Stimulated activated CD8-positive, alpha-beta memory T cell treated with anti-CD3 and anti-CD28 coated beads, Interleukin-15, amount 100 ng/mL, for 4 hours (primary cell): ENCODE data around the gene STK38.

Source experiments
- DNase-seq, 2 donors: peaks; one replicate each; pipeline ENCODE4 v3.0.0-alpha.2; 2020; ENCODE audit warnings: low read depth in 2 of 2

The STK38 gene

GRCh38 chr6:36523451-36523850 lies 23.8 kb downstream of the STK38 start:
- DNase-seq, result no peak

- no peak for DNase-seq
Observed at GRCh38 chr6:36519352-36519751, 27.9 kb downstream of the STK38 start.

GRCh38 chr6:36517408-36517807 lies 29.9 kb downstream of the STK38 start:
- DNase-seq, result no peak

- DNase-seq, result no peak
Observed at GRCh38 chr6:36516988-36517387, 30.3 kb downstream of the STK38 start.

GRCh38 chr6:36516559-36516958 lies 30.7 kb downstream of the STK38 start:
- no peak for DNase-seq

- DNase-seq, result no peak
Observed at GRCh38 chr6:36515844-36516243, 31.4 kb downstream of the STK38 start.

GRCh38 chr6:36514554-36515456 lies 32.5 kb downstream of the STK38 start:
- DNase-seq, result no peak

GRCh38 chr6:36510365-36510764 lies 36.9 kb downstream of the STK38 start:
- DNase-seq, result no peak

- no peak for DNase-seq
Observed at GRCh38 chr6:36508532-36508931, 38.7 kb downstream of the STK38 start.

- DNase-seq, result no peak
Observed at GRCh38 chr6:36506611-36507010, 40.7 kb downstream of the STK38 start.

- DNase-seq, result no peak
Observed at GRCh38 chr6:36505744-36506534, 41.3 kb downstream of the STK38 start.

GRCh38 chr6:36504982-36505381 lies 42.3 kb downstream of the STK38 start:
- no peak for DNase-seq

GRCh38 chr6:36504181-36504580 lies 43.1 kb downstream of the STK38 start:
- DNase-seq, result no peak

- no peak for DNase-seq
Observed at GRCh38 chr6:36501686-36502085, 45.6 kb downstream of the STK38 start.

- DNase-seq, result no peak
Observed at GRCh38 chr6:36499918-36500317, 47.4 kb downstream of the STK38 start.

- no peak for DNase-seq
Observed at GRCh38 chr6:36495086-36495485, 52.2 kb downstream of the STK38 start.

GRCh38 chr6:36493859-36494258 lies 53.4 kb downstream of the STK38 start:
- no peak for DNase-seq

- no peak for DNase-seq
Observed at GRCh38 chr6:36493319-36493718, 54.0 kb downstream of the STK38 start.

GRCh38 chr6:36492621-36493020 lies 54.7 kb downstream of the STK38 start:
- no peak for DNase-seq

- DNase-seq, result no peak
Observed at GRCh38 chr6:36492092-36492491, 55.2 kb downstream of the STK38 start.

- DNase-seq, result no peak
Observed at GRCh38 chr6:36491378-36491965, 55.8 kb downstream of the STK38 start.

- no peak for DNase-seq
Observed at GRCh38 chr6:36489426-36489825, 57.9 kb downstream of the STK38 start.

GRCh38 chr6:36488221-36488620 lies 59.1 kb downstream of the STK38 start:
- no peak for DNase-seq
